SK-N-SH treated with all-trans-retinoic acid at 6 μM for 48 hours (cell line): Measurements from ENCODE around the gene RAB33A.

Experiments
- ARNTL ChIP-seq: fragments of 450-650 bp; formaldehyde crosslinking; IDR thresholded peaks from 2 replicates; pipeline ENCODE4 v1.5.0; 2020; ENCODE audit warnings: low read depth, mild to moderate bottlenecking, moderate library complexity, borderline replicate concordance
- BACH2 ChIP-seq: fragments of 250-450 bp; sonication (Bioruptor Pico); IDR thresholded peaks from 2 replicates; pipeline ENCODE4 v1.9.0; 2021; ENCODE audit warnings: mild to moderate bottlenecking, borderline replicate concordance
- SNAI2 ChIP-seq: fragments of 250-450 bp; sonication (Bioruptor Pico); IDR thresholded peaks from 2 replicates; pipeline ENCODE4 v1.5.0; 2020; ENCODE audit warnings: mild to moderate bottlenecking, moderate library complexity
- ZC3H10 ChIP-seq: fragments of 250-450 bp; sonication (Bioruptor Pico); IDR thresholded peaks from 2 replicates; pipeline ENCODE4 v1.5.1; 2021; ENCODE audit warnings: mild to moderate bottlenecking, moderate library complexity
- ZFP3 ChIP-seq: fragments of 250-450 bp; sonication (Bioruptor Pico); IDR thresholded peaks from 2 replicates; pipeline ENCODE4 v1.5.0; 2020; ENCODE audit warnings: mild to moderate bottlenecking, moderate library complexity
- ZNF565 ChIP-seq: fragments of 450-650 bp; formaldehyde crosslinking; conservative IDR thresholded peaks from 2 replicates; pipeline ENCODE4 v1.5.0; 2020; ENCODE audit warnings: low read depth, mild to moderate bottlenecking, moderate library complexity
- ZNF8 ChIP-seq: fragments of 450-650 bp; formaldehyde crosslinking; IDR thresholded peaks from 2 replicates; pipeline ENCODE4 v1.5.0; 2020; ENCODE audit warnings: mild to moderate bottlenecking, moderate library complexity
- TF ChIP-seq, protein P1 (sequence below): fragments of 250-450 bp; sonication (Bioruptor Pico); IDR thresholded peaks from 2 replicates; pipeline ENCODE4 v1.5.1; 2020; ENCODE audit warnings: low read depth, mild to moderate bottlenecking, moderate library complexity

- TF ChIP-seq ZC3H10 (CRISPR knock-in tag) (no peak), ZNF565 (CRISPR knock-in tag) (no peak), ZFP3 (no peak), BACH2 (no peak), SNAI2 (no peak), ZNF8 (no peak), ARNTL (no peak)
- TF ChIP-seq, protein P1, sequence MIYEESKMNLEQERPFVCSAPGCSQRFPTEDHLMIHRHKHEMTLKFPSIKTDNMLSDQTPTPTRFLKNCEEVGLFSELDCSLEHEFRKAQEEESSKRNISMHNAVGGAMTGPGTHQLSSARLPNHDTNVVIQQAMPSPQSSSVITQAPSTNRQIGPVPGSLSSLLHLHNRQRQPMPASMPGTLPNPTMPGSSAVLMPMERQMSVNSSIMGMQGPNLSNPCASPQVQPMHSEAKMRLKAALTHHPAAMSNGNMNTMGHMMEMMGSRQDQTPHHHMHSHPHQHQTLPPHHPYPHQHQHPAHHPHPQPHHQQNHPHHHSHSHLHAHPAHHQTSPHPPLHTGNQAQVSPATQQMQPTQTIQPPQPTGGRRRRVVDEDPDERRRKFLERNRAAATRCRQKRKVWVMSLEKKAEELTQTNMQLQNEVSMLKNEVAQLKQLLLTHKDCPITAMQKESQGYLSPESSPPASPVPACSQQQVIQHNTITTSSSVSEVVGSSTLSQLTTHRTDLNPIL (CRISPR knock-in tag), result no peak
These were observed 1.6 kb downstream of the RAB33A start for GRCh38 chrX:130173190-130173895.
